NCI-H446 treated with DMSO at 0.1 percent for 48 hours (cell line): ENCODE results near the gene TTLL10.
"Not testable (repeated sequence)": the region's sequence is repeated elsewhere in the genome, so short reads cannot be mapped to it uniquely, and the experiment has no call there.

Experiments used
- DNase-seq: peaks from one replicate; lab custom pipeline; 2025; lab: John Stamatoyannopoulos, UW

TTLL10 gene

GRCh38 chr1:1191734-1192133 is 18.1 kb downstream of the TTLL10 start:
- no peak for DNase-seq

GRCh38 chr1:1194723-1195122 is 21.0 kb downstream of the TTLL10 start:
- DNase-seq, result no peak

GRCh38 chr1:1195726-1196125 is 22.0 kb downstream of the TTLL10 start:
- DNase-seq, result not testable (repeated sequence)

- DNase-seq, result no peak
Observed at GRCh38 chr1:1196431-1197187, 22.9 kb downstream of the TTLL10 start.

- DNase-seq, result no peak
Observed at GRCh38 chr1:1197188-1197500, 23.5 kb downstream of the TTLL10 start.

- DNase-seq, result no peak
Observed at GRCh38 chr1:1197551-1198422, 24.1 kb downstream of the TTLL10 start.

GRCh38 chr1:1198423-1199140 is 24.9 kb downstream of the TTLL10 start:
- no peak for DNase-seq

- DNase-seq, result no peak
Observed at GRCh38 chr1:1199141-1199960, 25.7 kb downstream of the TTLL10 start.

GRCh38 chr1:1199961-1200875 is 26.5 kb downstream of the TTLL10 start:
- no peak for DNase-seq

- DNase-seq, result no peak
Observed at GRCh38 chr1:1200876-1201810, 27.5 kb downstream of the TTLL10 start.

GRCh38 chr1:1202831-1203560 is 29.3 kb downstream of the TTLL10 start:
- DNase-seq, result no peak

GRCh38 chr1:1203561-1204424 is 30.1 kb downstream of the TTLL10 start:
- no peak for DNase-seq

- DNase-seq, result no peak
Observed at GRCh38 chr1:1204425-1204920, 30.8 kb downstream of the TTLL10 start.

- no peak for DNase-seq
Observed at GRCh38 chr1:1204998-1205768, 31.5 kb downstream of the TTLL10 start.

GRCh38 chr1:1205769-1206375 is 32.2 kb downstream of the TTLL10 start:
- DNase-seq, result no peak

- no peak for DNase-seq
Observed at GRCh38 chr1:1206376-1206965, 32.8 kb downstream of the TTLL10 start, which contains the start of gene TNFRSF18. TNFRSF18 (minus strand) TSS chr1:1206592; CDS start chr1:1206571, 21 bp downstream.
